Left lung (tissue), 14 donors: Measurements from ENCODE around the gene SLC6A19. TPM values are rescaled to one million over a fixed set of nuclear protein-coding genes. Genes with fewer than 3 reads are reported as not detected.

Experiments
- ATAC-seq: fragments of 200-7000 bp; cut with Tn5 transposase; one replicate; pipeline ENCODE4 v1.9.1; 2020; ENCODE audit warnings: moderate library complexity
- DNase-seq, 4 donors: peaks; one replicate each; pipeline ENCODE4 v3.0.0-alpha.2; 2013 to 2020
- H3K27ac ChIP-seq, 2 donors: fragments of 200-600 bp; sonication (generic) in 1 of 2; one replicate each; pipeline versions ENCODE4 v1.5.0 to v1.8.0; 2020 to 2021
- H3K27me3 ChIP-seq, 2 donors: fragments of 200-600 bp; sonication (generic) in 1 of 2; one replicate each; pipeline versions ENCODE4 v1.5.0 to v1.8.0; 2020 to 2021
- H3K36me3 ChIP-seq, 2 donors: fragments of 200-600 bp; sonication (generic) in 1 of 2; one replicate each; pipeline versions ENCODE4 v1.5.0 to v1.8.0; 2020 to 2021
- H3K4me1 ChIP-seq, 2 donors: fragments of 200-600 bp; one replicate each; pipeline ENCODE4 v1.8.0; 2021
- H3K4me3 ChIP-seq, 2 donors: fragments of 200-600 bp; sonication (generic) in 1 of 2; one replicate each; pipeline versions ENCODE4 v1.5.0 to v1.8.0; 2020 to 2021; ENCODE audit warnings: mild to moderate bottlenecking in 1 of 2
- H3K9me3 ChIP-seq, 2 donors: fragments of 200-600 bp; sonication (generic) in 1 of 2; one replicate each; pipeline versions ENCODE4 v1.5.0 to v1.8.0; 2020 to 2021
- CTCF ChIP-seq, 2 donors: fragments of 200-600 bp; sonication (generic) in 1 of 2; IDR thresholded peaks; one replicate each; pipeline versions ENCODE4 v1.5.0 to v1.8.0; 2021; ENCODE audit warnings: antibody characterized with exemption in 2 of 2
- intact Hi-C, 2 donors: fragments of 100-400 bp; cut with DNase I; formaldehyde crosslinking; loops; one replicate each; pipeline versions ENCODE4 v1.11.2 to v1.14.2; 2022
- long read RNA-seq, 12 donors: library from polyadenylated mRNA in 2 of 12; unstranded in 2 of 12; transcript quantifications; one replicate each; pipeline ENCODE4 v2.0.0 and lab custom pipeline, GENCODE V29; 2019 to 2026
- polyA plus RNA-seq, 6 donors: library from polyadenylated mRNA; unstranded; fragments of 120-200 nt; gene quantifications; one replicate each; pipeline ENCODE4 v1.2.1, GENCODE V29; 2013; ENCODE audit not compliant: insufficient read length in 6 of 6
- total RNA-seq, 2 donors: library from RNA; stranded (reverse); fragmentation: NEBNext Ultra II Directional; extraction: Animal tissue kit (Norgen Biotek cat#: 25700); gene quantifications; one replicate each; pipeline ENCODE4 v1.2.1, GENCODE V29; 2021
- donor health status: DM: no; HTN: yes; CAD: no.
- donor health status: DM: no; HTN: no; CAD: no.

The SLC6A19 gene
- total RNA-seq (not detected), polyA plus RNA-seq (under 1 TPM; 0.04 to 0.54 (median 0.19) TPM)
- long read RNA-seq, donor 1 = 0 reads
- long read RNA-seq, donor 2 = 0 reads
- long read RNA-seq, donor 3 = 0 reads
- long read RNA-seq, donor 4 = 0 reads
- long read RNA-seq, donor 5 = 0 reads
- long read RNA-seq, donor 6 = 0 reads
- long read RNA-seq, donor 7 = 0 reads
- long read RNA-seq, donor 8 = 0 reads
- long read RNA-seq, donor 9 = 0 reads
- long read RNA-seq, donor 10 = 0 reads
- long read RNA-seq, donor 11 = 0 reads
- long read RNA-seq, donor 12 = 0 reads

- DNase-seq (peak in 2 of 4 donors; percentile 22 to 75), ATAC-seq (no peak)
- no peak for TF ChIP-seq CTCF (IDR thresholded peaks at IDR 0.05)
- Histone ChIP-seq H3K36me3 (no peaks in the 10 kb centered on the region), H3K4me1 (no peaks in the 10 kb centered on the region), H3K9me3 (no peaks in the 10 kb centered on the region), H3K27me3 (peaks cover 0 to 76% of the 10 kb centered on the region in 2 donors), H3K4me3 (no peak within 1 kb of the TSS), H3K27ac (no peak within 1 kb of the TSS)
- intact Hi-C loops = no loop called here
Observed at GRCh38 chr5:1201327-1202025, at the start of gene SLC6A19. SLC6A19 (plus strand) TSS chr5:1201595; CDS start chr5:1201651, 56 bp downstream.

GRCh38 chr5:1152156-1152555, 49.2 kb upstream of the SLC6A19 start:
- H3K4me1 ChIP-seq = peaks cover 0 to 14% of the 10 kb centered on the region in 2 donors
- ATAC-seq (no peak), DNase-seq (no peak)
- peaks cover 21 to 54% of the 10 kb centered on the region in 2 donors for H3K27me3 ChIP-seq
- H3K9me3 ChIP-seq = no peaks in the 10 kb centered on the region
- no peak for TF ChIP-seq CTCF (IDR thresholded peaks at IDR 0.05)
- H3K27ac ChIP-seq = no peak overlapping the region
- no peak overlapping the region for H3K4me3 ChIP-seq
- intact Hi-C loops = no loop called here
- no peaks in the 10 kb centered on the region for H3K36me3 ChIP-seq

- H3K4me1 ChIP-seq = peaks cover 0 to 14% of the 10 kb centered on the region in 2 donors
- no peaks in the 10 kb centered on the region for H3K36me3 ChIP-seq
- H3K4me3 ChIP-seq = no peak overlapping the region
- no peak for TF ChIP-seq CTCF (IDR thresholded peaks at IDR 0.05)
- H3K9me3 ChIP-seq = no peaks in the 10 kb centered on the region
- DNase-seq (no peak), ATAC-seq (no peak)
- H3K27me3 ChIP-seq = peaks cover 21 to 54% of the 10 kb centered on the region in 2 donors
- no peak overlapping the region for H3K27ac ChIP-seq
- intact Hi-C loops = no loop called here
Observed at GRCh38 chr5:1152771-1153282, 48.6 kb upstream of the SLC6A19 start.

DNA sequence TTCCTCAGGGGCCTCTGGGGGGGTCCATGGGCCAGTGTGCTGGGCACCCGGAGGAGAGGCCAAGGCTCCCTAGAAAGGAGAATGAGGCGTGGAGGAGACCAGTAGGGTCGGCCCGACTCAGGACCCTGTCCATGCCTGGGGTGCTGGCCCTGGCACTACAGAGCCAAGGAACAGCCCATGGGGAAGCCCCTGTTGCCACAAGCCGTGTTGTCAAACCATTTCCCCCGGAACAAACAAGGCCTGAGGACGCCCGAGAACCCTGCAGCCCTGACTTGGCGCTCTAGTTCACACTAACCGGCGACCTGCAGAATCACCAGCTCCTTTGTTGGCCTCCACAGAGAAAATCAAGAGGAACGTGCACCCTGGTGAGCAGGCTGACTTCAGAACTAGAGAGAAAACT, 48.0 kb upstream of the SLC6A19 start:
- intact Hi-C loops = no loop called here
- Histone ChIP-seq H3K4me3 (no peak overlapping the region), H3K9me3 (no peaks in the 10 kb centered on the region), H3K36me3 (no peaks in the 10 kb centered on the region), H3K27me3 (peaks cover 21 to 59% of the 10 kb centered on the region in 2 donors), H3K27ac (no peak overlapping the region), H3K4me1 (peaks cover 0 to 14% of the 10 kb centered on the region in 2 donors)
- no peak for DNase-seq
- TF ChIP-seq CTCF (IDR thresholded peaks at IDR 0.05) = no peak
- ATAC-seq = no peak
